ENCODE results near the gene METTL4. TPM values are rescaled to one million over a fixed set of nuclear protein-coding genes. Genes with fewer than 3 reads are reported as not detected.

The METTL4 gene
- total RNA-seq, 2 donors from 2014 or later = 23.1 to 28.3 TPM

GRCh38 chr18:2587788-2588187 lies 16.5 kb upstream of the METTL4 start:
- Mint-ChIP-seq H3K9me3 (no peaks in the 10 kb centered on the region), H3K4me1 (ENCODE audit: low read depth) (peaks cover 52% of the 10 kb centered on the region), H3K27ac (peak overlapping the region; percentile 85), H3K4me3 (peak overlapping the region; percentile 0 to 10), H3K36me3 (ENCODE audit: insufficient read depth in 2 of 2) (peaks cover 9 to 59% of the 10 kb centered on the region in 2 donors), H3K27me3 (ENCODE audit: low read depth) (no peaks in the 10 kb centered on the region)
- ATAC-seq (replicated peaks in 1 of 2) = peak; percentile 32 to 70
- DNase-seq = no peak

- Mint-ChIP-seq H3K27ac (peak overlapping the region; percentile 96), H3K36me3 (ENCODE audit: insufficient read depth in 2 of 2) (peaks cover 18 to 45% of the 10 kb centered on the region in 2 donors), H3K4me1 (ENCODE audit: low read depth) (peaks cover 64% of the 10 kb centered on the region), H3K27me3 (ENCODE audit: low read depth) (no peaks in the 10 kb centered on the region), H3K9me3 (no peaks in the 10 kb centered on the region), H3K4me3 (peak overlapping the region; percentile 97 to 100)
- no peak for ATAC-seq (replicated peaks in 1 of 2)
- no peak for DNase-seq
Observed at GRCh38 chr18:2573408-2573807, 2.1 kb upstream of the METTL4 start.

- H3K9me3 Mint-ChIP-seq = no peaks in the 10 kb centered on the region
- ATAC-seq (replicated peaks in 1 of 2) = no peak
- H3K4me1 Mint-ChIP-seq (ENCODE audit: low read depth) = peaks cover 64% of the 10 kb centered on the region
- DNase-seq = no peak
- peaks cover 19 to 40% of the 10 kb centered on the region in 2 donors for H3K36me3 Mint-ChIP-seq (ENCODE audit: insufficient read depth in 2 of 2)
- peak overlapping the region; percentile 97 to 100 for H3K4me3 Mint-ChIP-seq
- H3K27me3 Mint-ChIP-seq (ENCODE audit: low read depth) = no peaks in the 10 kb centered on the region
- H3K27ac Mint-ChIP-seq = peak overlapping the region; percentile 96
Observed at GRCh38 chr18:2572892-2573291, 1.6 kb upstream of the METTL4 start.

GRCh38 chr18:2572171-2572569 lies 865 bp upstream of the METTL4 start:
- no peaks in the 10 kb centered on the region for H3K27me3 Mint-ChIP-seq (ENCODE audit: low read depth)
- H3K4me3 Mint-ChIP-seq = peak overlapping the region; percentile 97 to 100
- H3K27ac Mint-ChIP-seq = peak overlapping the region; percentile 96
- DNase-seq (no peak), ATAC-seq (replicated peaks in 1 of 2) (peak in 1 of 2 donors; percentile 28)
- no peaks in the 10 kb centered on the region for H3K9me3 Mint-ChIP-seq
- H3K36me3 Mint-ChIP-seq (ENCODE audit: insufficient read depth in 2 of 2) = peaks cover 17 to 34% of the 10 kb centered on the region in 2 donors
- H3K4me1 Mint-ChIP-seq (ENCODE audit: low read depth) = peaks cover 62% of the 10 kb centered on the region

- H3K4me1 Mint-ChIP-seq (ENCODE audit: low read depth) = peaks cover 59% of the 10 kb centered on the region
- no peaks in the 10 kb centered on the region for H3K9me3 Mint-ChIP-seq
- H3K4me3 Mint-ChIP-seq = peak overlapping the region; percentile 97 to 100
- ATAC-seq (replicated peaks in 1 of 2) = peak; percentile 61 to 69
- peak; percentile 63 to 68 for DNase-seq
- peaks cover 17 to 29% of the 10 kb centered on the region in 2 donors for H3K36me3 Mint-ChIP-seq (ENCODE audit: insufficient read depth in 2 of 2)
- peak overlapping the region; percentile 96 for H3K27ac Mint-ChIP-seq
- H3K27me3 Mint-ChIP-seq (ENCODE audit: low read depth) = no peaks in the 10 kb centered on the region
Observed at GRCh38 chr18:2570772-2571199, 519 bp downstream of the METTL4 start.

- ATAC-seq (replicated peaks in 1 of 2) (no peak), DNase-seq (no peak)
- Mint-ChIP-seq H3K4me3 (peak overlapping the region; percentile 97 to 100), H3K4me1 (ENCODE audit: low read depth) (peaks cover 67% of the 10 kb centered on the region), H3K36me3 (ENCODE audit: insufficient read depth in 2 of 2) (peaks cover 19 to 31% of the 10 kb centered on the region in 2 donors), H3K9me3 (no peaks in the 10 kb centered on the region), H3K27ac (peak overlapping the region; percentile 31), H3K27me3 (ENCODE audit: low read depth) (no peaks in the 10 kb centered on the region)
Observed at GRCh38 chr18:2569338-2570207, 1.7 kb downstream of the METTL4 start.

GRCh38 chr18:2568605-2569004 lies 2.7 kb downstream of the METTL4 start:
- H3K9me3 Mint-ChIP-seq = no peaks in the 10 kb centered on the region
- peaks cover 59% of the 10 kb centered on the region for H3K4me1 Mint-ChIP-seq (ENCODE audit: low read depth)
- peaks cover 19 to 25% of the 10 kb centered on the region in 2 donors for H3K36me3 Mint-ChIP-seq (ENCODE audit: insufficient read depth in 2 of 2)
- peak overlapping the region; percentile 97 to 100 for H3K4me3 Mint-ChIP-seq
- no peaks in the 10 kb centered on the region for H3K27me3 Mint-ChIP-seq (ENCODE audit: low read depth)
- ATAC-seq (replicated peaks in 1 of 2) (no peak), DNase-seq (no peak)
- H3K27ac Mint-ChIP-seq = peak overlapping the region; percentile 11

- Mint-ChIP-seq H3K36me3 (ENCODE audit: insufficient read depth in 2 of 2) (peaks cover 19 to 22% of the 10 kb centered on the region in 2 donors), H3K9me3 (no peaks in the 10 kb centered on the region), H3K27me3 (ENCODE audit: low read depth) (no peaks in the 10 kb centered on the region), H3K4me1 (ENCODE audit: low read depth) (peaks cover 56% of the 10 kb centered on the region), H3K4me3 (peak overlapping the region; percentile 43 to 47), H3K27ac (peak overlapping the region; percentile 61)
- ATAC-seq (replicated peaks in 1 of 2) (no peak), DNase-seq (no peak)
Observed at GRCh38 chr18:2568129-2568528, 3.2 kb downstream of the METTL4 start.

- DNase-seq = no peak
- H3K27ac Mint-ChIP-seq = no peak overlapping the region
- no peaks in the 10 kb centered on the region for H3K9me3 Mint-ChIP-seq
- peaks cover 7 to 23% of the 10 kb centered on the region in 2 donors for H3K36me3 Mint-ChIP-seq (ENCODE audit: insufficient read depth in 2 of 2)
- H3K4me3 Mint-ChIP-seq = no peak overlapping the region
- H3K27me3 Mint-ChIP-seq (ENCODE audit: low read depth) = no peaks in the 10 kb centered on the region
- no peak for ATAC-seq (replicated peaks in 1 of 2)
- peaks cover 29% of the 10 kb centered on the region for H3K4me1 Mint-ChIP-seq (ENCODE audit: low read depth)
Observed at GRCh38 chr18:2564373-2564772, 6.9 kb downstream of the METTL4 start.

GRCh38 chr18:2559249-2559648 lies 12.1 kb downstream of the METTL4 start:
- H3K4me1 Mint-ChIP-seq (ENCODE audit: low read depth) = no peaks in the 10 kb centered on the region
- H3K4me3 Mint-ChIP-seq = no peak overlapping the region
- no peaks in the 10 kb centered on the region for H3K9me3 Mint-ChIP-seq
- peaks cover 0 to 11% of the 10 kb centered on the region in 2 donors for H3K36me3 Mint-ChIP-seq (ENCODE audit: insufficient read depth in 2 of 2)
- H3K27ac Mint-ChIP-seq = no peak overlapping the region
- H3K27me3 Mint-ChIP-seq (ENCODE audit: low read depth) = no peaks in the 10 kb centered on the region
- ATAC-seq (replicated peaks in 1 of 2) (no peak), DNase-seq (no peak)

- Mint-ChIP-seq H3K4me1 (ENCODE audit: low read depth) (no peaks in the 10 kb centered on the region), H3K27ac (no peak overlapping the region), H3K27me3 (ENCODE audit: low read depth) (no peaks in the 10 kb centered on the region), H3K4me3 (no peak overlapping the region), H3K36me3 (ENCODE audit: insufficient read depth in 2 of 2) (peaks cover 0 to 6% of the 10 kb centered on the region in 2 donors), H3K9me3 (no peaks in the 10 kb centered on the region)
- ATAC-seq (replicated peaks in 1 of 2) (no peak), DNase-seq (no peak)
Observed at GRCh38 chr18:2557536-2557935, 13.8 kb downstream of the METTL4 start.

GRCh38 chr18:2555895-2556294 lies 15.4 kb downstream of the METTL4 start:
- DNase-seq (no peak), ATAC-seq (replicated peaks in 1 of 2) (no peak)
- Mint-ChIP-seq H3K4me1 (ENCODE audit: low read depth) (no peaks in the 10 kb centered on the region), H3K36me3 (ENCODE audit: insufficient read depth in 2 of 2) (peaks cover 0 to 3% of the 10 kb centered on the region in 2 donors), H3K9me3 (no peaks in the 10 kb centered on the region), H3K4me3 (no peak overlapping the region), H3K27ac (no peak overlapping the region), H3K27me3 (ENCODE audit: low read depth) (no peaks in the 10 kb centered on the region)

- no peak for ATAC-seq (replicated peaks in 1 of 2)
- H3K4me1 Mint-ChIP-seq (ENCODE audit: low read depth) = no peaks in the 10 kb centered on the region
- H3K9me3 Mint-ChIP-seq = no peaks in the 10 kb centered on the region
- H3K36me3 Mint-ChIP-seq (ENCODE audit: insufficient read depth in 2 of 2) = peaks cover 0 to 8% of the 10 kb centered on the region in 2 donors
- DNase-seq = no peak
- H3K27ac Mint-ChIP-seq = no peak overlapping the region
- H3K4me3 Mint-ChIP-seq = no peak overlapping the region
- H3K27me3 Mint-ChIP-seq (ENCODE audit: low read depth) = no peaks in the 10 kb centered on the region
Observed at GRCh38 chr18:2554696-2555095, 16.6 kb downstream of the METTL4 start.
